ENCODE results near the gene SMAD4. TPM values are rescaled to one million over a fixed set of nuclear protein-coding genes. Genes with fewer than 3 reads are reported as not detected.

Gene SMAD4
- total RNA-seq, 1 donor from 2014 or later, result 90.9 TPM

DNA sequence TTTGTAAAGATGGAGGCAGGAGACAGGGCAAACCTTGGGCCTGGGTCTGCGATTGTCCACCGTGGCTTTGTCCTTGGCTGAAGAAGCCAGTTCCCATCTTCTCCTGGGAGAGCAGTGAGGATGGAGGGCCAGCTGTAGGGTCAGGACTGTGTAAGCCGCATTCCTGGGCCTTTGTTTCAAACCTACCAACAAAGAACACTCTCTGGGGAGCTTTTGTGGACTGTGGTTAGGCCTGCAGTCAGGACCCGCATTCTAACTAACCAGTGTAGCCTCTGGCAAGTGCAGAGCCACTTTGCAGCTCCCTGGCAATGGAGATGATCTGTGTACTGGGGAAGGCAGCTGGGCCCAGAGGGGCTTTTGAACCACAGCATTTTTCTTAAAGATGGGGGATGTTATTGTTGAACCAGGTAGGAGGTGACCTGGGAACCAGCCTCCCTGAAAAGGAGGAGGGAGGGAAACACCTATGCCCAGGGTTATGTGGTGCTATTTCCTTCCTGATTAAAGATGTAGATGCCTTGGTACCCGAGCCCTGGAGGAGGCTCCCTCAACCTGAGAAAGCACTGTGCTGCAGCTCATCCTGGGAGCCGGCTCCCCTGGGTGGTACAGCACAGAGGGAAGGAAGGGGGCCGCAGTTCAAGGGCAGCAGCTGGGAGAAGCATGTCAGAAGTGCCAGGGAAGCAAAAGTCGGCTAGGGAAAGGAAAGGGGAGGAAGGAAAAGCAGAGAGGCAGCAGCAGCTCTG is 12.7 kb upstream of the SMAD4 start:
- no peak for ATAC-seq (ENCODE audit: poor library complexity)
- no peak for DNase-seq
- intact Hi-C loops (cut with DNase I), result no loop called here

DNA sequence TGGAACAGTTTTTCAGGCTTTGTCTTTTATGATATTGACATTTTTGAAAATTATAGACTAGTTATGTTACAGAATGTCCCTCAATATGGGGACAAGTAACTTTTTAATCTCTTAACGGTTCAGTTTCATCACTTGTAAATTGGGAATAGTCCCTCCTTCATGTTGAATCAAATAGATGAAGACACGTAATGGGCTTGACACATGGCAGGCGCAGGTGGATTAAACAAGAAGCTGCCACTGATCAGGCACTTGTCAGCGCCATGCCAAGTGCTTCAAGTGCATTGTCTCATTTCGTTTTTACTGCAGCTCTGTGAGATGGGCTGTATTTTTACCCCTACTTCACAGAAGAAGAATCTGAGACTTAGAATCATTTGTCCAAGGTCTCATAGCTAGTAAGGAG is 9.5 kb upstream of the SMAD4 start:
- intact Hi-C loops (cut with DNase I), result no loop called here
- DNase-seq (no peak), ATAC-seq (ENCODE audit: poor library complexity) (no peak)

DNA sequence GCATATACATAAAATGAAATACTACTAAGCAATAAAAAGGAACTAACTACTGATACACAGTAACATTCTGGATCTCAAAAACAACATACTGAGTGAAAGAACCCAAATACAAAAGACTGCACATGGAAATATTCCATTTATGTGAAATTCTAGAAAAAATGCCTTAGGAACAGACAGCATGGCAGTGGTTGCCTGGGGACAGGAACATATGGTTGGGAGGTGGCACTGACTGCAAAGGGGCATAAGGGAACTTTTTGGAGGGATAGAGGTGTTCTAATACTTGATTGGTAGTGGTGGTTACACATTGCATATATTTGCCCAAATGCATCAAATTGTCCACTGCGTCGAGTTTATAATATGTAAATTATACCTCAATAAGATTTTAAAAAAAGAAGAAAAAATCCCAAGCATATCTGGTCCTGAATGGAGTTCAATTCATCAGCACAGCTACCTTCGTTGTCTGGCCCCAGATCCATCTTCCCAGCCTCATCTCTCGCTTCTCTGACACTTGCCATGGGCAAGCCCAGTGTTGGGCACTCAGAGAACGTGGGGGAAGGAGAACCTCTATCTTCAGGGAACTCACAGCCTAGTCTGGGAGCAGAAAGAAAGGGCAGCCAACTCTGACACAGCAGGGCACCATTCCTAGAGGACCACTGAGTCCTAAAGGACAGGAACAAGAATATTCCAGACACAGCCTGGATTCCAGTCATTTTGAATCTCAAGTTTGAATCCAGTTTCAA is 8.6 kb upstream of the SMAD4 start:
- intact Hi-C loops (cut with DNase I), result no loop called here
- ATAC-seq (ENCODE audit: poor library complexity) (no peak), DNase-seq (no peak)

DNA sequence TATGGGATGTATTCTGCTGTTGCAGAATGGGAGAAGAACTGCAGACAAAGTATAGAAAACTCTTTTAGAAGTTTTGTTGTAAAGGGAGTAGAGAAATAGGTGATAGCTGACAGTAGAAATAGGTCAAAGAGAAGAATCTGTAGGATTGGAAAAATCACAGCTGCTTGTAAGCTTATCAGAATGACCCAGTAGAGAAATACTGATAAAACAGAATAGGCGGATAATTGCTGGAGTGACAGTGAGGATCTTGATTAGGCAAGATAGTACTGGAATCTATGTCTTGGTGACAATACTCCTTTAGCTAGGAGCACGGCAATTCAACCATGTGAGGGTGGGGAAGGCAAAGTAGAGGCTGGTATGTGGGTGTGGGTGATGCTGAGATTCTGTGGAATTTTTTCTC is 4.5 kb upstream of the SMAD4 start:
- ATAC-seq (ENCODE audit: poor library complexity), result no peak
- intact Hi-C loops (cut with DNase I), result no loop called here
- DNase-seq, result no peak

DNA sequence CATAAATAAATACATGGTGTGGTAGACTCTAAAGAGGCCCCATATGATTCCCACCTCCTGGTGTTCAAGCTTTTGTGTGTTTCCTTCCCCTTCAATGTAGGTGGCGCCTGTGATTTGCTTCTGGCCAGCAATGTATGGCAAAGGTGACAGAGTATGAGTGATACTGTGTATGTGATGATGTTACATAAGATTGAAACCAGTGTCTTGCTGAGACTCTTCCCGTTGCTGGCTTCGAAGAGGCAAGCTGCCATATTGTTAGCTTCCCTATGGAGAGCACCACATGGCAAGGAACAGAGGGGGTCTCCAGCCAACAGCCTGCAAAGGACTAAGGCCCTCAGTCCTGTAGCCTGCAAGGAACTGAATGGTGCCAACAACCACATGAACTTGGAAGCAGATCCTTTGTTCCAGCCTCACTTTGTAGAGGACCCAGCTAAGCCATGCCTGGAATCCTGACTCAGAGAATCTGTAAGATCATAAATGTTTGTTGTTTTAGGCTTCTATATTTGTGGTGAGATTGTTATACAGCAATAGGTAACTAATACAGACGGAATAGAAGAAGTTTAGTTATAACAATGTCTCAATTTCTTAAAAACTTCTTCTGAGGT is 1.7 kb upstream of the SMAD4 start:
- no peak for DNase-seq
- intact Hi-C loops (cut with DNase I), result no loop called here
- ATAC-seq (ENCODE audit: poor library complexity), result no peak

DNA sequence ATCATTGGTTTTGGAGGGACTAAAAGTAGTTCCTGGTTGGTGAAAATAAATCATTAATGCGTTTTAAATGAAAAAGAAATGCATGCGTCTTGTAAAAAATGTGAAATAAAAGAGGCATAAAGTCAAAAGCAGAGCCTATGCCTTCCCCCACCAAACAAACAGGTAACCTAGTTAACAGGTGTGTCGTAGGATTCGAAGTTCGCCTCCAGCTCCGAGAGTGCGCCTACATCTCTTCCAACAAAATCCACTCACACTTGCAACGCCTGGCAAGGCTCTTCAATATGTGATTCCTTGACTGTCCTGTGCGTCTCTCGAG is 677 bp upstream of the SMAD4 start:
- intact Hi-C loops (cut with DNase I), result no loop called here
- DNase-seq (no peak), ATAC-seq (ENCODE audit: poor library complexity) (no peak)

DNA sequence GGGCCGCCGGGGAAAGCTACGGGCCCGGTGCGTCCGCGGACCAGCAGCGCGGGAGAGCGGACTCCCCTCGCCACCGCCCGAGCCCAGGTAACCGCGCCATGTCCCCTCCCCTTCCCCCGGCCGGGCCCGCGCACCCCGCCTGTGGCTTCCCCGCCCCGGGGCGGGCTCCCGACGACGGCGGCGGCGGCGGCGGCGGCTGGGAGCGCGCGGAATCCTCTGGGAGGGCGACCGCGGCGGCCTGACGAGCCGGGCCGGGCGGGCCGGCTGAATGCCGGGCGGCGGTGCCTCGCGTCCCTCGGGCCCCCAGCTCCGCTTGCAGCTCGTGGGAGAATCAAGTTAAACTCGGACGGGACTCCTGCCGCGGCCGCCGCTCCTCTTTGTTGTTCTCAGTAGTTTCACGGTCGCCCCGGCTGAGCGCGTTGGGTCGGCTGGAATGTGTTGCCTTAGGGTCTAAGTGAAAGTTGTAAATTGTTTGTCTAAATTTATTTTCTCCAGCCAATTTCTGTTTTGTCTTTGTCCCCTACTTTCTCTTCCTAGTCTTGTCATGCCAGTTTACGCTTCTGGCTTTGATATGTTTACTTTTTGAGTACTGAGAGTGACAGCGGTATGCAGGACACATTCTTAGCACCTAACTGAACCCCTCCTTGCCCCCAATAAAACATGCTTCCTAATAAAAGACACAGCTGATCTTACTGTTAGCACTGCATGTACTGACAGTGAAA is 685 bp downstream of the SMAD4 start:
- ATAC-seq (ENCODE audit: poor library complexity) (peak; percentile 81), DNase-seq (peak; percentile 82)
- intact Hi-C loops (cut with DNase I), result no loop called here

DNA sequence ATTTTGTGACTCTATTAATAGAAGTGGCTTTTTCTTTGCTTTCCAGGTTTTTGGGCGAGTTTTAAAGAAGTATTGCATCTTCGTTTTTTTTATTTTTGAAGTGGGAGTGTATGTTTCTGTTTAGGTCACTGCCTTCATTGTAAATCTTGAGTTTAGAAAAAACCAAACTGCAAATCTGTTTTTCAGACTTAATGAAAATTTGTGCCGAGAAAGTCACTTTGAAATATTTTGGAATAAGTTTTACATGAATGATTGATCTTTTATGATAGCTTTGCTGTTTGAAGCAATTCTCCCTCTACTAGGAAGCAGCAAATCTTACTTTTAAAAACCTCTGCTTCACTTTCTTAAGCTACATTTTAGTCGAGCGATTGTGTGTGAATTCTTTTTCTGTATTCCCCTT is 2.2 kb downstream of the SMAD4 start:
- no peak for ATAC-seq (ENCODE audit: poor library complexity)
- DNase-seq, result no peak
- intact Hi-C loops (cut with DNase I), result no loop called here

DNA sequence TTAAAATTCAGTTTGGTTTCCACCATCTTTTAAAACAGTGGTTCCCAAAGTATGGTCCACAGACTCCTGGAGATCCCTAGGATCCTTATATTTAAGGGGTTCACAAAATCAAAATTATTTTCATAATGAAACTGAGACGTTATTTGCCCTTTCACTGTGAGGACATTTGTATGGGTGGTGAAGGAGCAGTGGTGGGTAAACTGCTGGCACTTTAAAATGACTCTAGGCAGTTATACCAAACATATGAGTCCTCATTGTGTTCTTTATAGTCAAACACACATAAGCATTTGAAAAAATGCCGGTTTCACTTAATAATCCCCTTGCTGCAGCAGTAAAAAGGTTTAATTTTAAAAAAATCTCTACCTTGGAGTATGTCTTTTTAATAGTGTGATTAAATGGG is 7.2 kb downstream of the SMAD4 start:
- intact Hi-C loops (cut with DNase I), result no loop called here
- DNase-seq (no peak), ATAC-seq (ENCODE audit: poor library complexity) (no peak)

DNA sequence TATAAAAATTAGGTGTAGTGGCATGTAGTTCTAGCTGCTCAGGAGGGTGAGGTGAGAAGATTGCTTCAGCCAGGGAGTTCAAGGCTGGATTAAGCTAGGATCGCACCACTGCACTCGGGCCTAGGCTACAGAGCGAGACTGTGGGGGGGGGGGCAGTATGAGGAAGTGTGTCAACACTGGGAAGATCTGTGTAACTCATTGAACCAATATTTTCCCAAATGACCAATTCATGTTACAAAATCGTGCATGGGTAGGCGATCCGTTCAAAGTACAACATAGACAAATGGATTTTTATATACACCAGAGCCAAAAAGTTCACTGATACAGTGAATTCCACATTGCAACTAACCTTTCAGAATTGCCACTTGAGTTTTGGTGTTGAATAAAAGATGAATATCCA is 8.1 kb downstream of the SMAD4 start:
- no peak for DNase-seq
- intact Hi-C loops (cut with DNase I), result no loop called here
- peak; percentile 28 for ATAC-seq (ENCODE audit: poor library complexity)

DNA sequence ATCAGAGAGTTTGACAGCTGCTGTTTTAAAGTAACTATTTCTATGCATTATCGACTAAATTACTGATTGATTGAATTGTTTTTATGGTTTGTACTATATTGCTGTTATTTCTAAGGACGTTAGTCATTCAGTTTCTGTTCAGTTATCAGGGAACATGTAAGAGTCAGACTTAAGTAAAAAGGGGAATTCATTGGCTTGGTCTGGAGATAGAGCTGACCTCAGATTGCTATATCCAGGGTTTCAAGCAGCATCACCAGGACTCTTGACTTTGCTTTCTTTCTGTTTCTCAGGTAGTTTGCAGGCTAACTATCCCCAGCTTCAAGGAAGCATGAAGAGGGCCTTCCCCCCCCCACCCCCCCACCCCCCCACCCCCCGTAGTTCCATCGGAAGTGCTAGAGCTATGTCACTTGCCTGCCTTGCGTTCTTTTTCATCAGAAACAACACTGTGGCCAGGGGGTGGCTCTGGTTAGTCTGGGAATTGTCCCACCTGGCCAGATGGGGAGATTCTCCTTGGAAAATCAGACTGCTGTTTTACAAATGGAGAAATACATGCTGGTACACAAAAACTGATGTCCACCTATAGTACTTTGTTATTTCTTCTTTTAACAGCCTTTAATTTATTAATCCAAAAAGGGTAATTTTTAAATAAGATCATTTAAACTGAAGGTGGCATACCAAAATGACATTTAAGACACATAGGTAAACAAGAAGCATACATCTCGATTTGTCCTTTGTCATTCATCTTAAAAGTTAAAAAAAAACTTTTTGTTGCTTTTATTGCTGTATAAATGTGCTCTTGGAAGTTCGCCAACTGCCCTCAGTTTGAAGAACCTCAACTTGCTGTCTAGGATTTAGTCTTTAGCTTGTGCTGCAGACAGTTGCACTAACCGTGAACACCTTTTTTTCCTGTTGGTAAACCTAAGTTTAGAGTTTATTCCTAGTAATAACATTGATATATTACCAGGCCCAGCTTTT is 9.4 kb downstream of the SMAD4 start:
- ATAC-seq (ENCODE audit: poor library complexity) (no peak), DNase-seq (no peak)
- intact Hi-C loops (cut with DNase I), result no loop called here

DNA sequence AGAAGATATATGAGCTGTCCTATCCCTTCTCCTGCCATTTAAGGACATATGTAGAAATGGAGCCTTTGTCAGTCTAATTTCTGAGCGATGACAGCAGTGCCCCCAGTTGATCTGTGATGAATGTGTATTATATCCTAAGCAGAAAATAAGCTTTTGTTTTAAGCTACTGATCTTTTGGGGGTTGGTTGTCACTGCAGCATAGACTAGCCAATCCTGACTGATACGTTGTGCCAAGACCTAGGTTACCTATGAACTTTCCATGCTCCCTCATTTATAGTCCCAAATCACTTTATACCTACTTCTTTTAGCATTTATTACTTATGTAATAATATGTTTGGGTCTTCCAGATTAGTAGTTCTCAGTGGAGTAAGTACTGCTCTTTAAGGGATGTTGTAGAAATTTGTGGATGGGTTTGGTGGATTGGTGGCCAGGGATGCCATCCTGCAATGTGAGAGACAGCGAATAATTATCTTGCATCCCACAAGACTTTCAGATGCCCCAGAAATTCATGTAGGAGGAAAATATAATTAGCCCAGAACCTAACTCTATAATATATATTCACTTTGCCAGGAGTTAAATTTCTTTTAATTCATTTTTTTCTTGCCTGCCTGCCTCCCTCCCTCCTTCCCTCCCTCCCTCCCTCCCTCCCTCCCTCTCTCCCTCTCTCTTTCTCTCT is 11.8 kb downstream of the SMAD4 start:
- intact Hi-C loops (cut with DNase I), result no loop called here
- no peak for DNase-seq
- ATAC-seq (ENCODE audit: poor library complexity), result no peak

DNA sequence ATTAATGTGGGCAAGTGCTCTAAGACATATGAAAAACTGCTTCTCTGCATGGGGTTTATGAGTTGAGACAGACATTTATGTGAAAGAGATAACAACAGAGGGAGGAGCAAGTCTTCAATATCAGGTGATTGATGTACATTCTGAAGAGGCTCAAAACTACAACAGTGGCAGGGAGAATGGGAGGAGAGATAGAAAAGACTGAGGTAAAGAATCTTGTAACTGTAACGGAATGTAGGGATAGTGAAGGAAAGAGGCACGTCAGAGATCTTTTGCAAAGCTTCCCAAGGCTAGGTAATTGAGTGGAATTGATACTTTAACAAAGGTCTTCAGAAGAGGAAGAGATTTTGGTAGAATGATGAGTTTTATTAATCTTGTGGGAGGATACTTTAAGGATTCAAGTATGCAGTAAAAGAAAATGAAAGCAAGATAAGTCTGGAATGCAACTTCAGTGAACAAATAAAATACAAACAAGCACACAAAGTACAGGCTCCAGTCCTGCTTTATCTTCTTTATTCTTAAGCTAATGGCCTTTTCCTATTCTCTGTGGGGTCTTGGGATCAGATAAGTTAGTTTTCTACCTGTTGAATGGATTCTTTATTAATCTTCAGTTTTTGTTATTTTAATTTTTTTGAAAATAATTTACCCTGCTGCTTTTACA is 15.0 kb downstream of the SMAD4 start:
- ATAC-seq (ENCODE audit: poor library complexity) (peak; percentile 51), DNase-seq (no peak)
- intact Hi-C loops (cut with DNase I), result no loop called here

DNA sequence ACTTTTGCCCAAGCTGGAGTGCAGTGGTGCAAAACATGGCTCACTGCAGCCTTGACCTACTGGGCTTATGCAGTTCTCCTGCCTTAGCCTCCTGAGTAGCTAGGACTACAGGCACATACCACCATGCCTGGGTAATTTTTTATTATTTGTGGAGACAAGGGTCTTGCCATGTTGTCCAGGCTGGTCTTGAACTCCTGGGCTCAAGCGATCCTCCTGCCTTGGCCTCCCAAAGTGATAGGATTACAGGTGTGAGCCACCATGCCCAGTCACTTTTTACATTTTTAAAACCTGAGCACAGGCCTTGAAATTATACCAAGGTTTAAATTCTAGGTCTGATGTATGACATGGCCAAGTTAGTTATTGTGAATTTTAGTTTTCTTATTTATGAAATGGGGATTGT is 18.2 kb downstream of the SMAD4 start:
- ATAC-seq (ENCODE audit: poor library complexity) (no peak), DNase-seq (no peak)
- intact Hi-C loops (cut with DNase I), result no loop called here

DNA sequence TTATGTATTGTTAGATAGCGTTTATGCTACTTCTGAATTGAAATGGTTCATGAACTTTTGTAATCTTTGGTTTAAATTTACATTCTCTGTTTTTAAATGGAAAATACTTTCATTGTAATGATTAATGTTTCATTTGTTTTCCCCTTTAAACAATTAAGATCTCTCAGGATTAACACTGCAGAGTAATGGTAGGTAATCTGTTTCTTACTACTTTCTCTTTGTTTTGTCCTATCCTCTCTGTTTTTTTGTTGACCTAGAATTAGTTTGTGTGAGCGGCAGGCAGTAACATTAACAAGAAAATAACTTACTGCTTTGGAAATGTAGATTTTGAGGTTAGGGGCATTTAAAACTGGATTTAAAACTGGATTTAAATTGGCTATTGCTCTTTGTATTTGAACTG is 19.1 kb downstream of the SMAD4 start:
- intact Hi-C loops (cut with DNase I), result no loop called here
- no peak for ATAC-seq (ENCODE audit: poor library complexity)

DNA sequence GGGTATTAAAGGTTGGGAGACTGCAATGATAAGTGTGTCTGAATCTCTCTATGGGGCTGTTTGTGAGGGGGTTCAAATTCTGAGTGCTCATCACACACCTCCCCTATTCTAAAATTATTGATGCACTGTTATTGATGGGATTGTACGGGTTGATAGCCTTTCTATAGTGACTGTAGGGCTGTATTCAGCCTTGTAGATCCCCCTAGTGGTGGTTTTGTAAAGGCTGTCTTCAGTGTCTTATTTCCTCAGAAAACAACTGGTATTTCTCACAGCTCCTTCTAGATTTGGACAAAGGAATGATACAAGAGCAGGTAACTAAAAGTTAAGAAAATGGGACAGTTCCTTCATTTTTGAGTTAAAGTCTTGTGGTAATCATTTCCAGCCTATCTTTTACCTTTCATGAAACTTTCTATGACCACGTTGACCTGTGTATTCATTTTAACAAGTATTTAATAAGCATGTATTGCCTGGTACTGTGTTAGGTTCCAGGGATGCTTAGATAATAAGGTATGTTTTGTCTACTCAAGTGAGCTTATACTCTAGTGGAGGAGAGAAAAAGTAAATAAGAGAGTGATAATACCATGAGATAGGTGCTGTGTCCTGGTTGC is 21.2 kb downstream of the SMAD4 start:
- intact Hi-C loops (cut with DNase I), result loop anchor here (10.0 kb wide), 1 partner anchor 226 kb away; the partner anchor contains the start of gene MRO
- DNase-seq (no peak), ATAC-seq (ENCODE audit: poor library complexity) (peak; percentile 79)

More for the DNA sequence above, 19.1 kb downstream of the SMAD4 start:
- DNase-seq, result no peak

DNA sequence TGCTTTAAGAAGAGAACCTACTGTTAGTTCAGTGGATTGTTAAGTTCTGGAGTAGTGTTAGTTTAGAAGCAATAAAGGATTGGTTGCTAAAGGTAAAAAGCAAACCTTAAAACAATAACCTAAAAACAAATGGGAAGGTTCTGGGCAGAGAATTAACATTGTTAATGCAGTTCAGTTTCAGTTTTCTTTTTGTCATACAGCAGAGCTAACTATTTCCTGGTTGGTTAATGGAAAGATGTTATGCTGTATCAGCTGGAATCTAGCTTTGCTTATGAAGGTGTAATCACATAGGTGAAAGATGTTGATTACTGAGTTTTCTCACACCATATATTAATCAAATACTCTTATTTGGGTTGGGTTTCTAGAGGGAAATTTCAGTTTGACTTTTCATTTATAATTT is 23.8 kb downstream of the SMAD4 start:
- DNase-seq, result no peak
- intact Hi-C loops (cut with DNase I), result loop anchor here (10.0 kb wide), 1 partner anchor 229 kb away; the partner anchor contains the start of gene MRO
- ATAC-seq (ENCODE audit: poor library complexity), result no peak
